Measurements from ENCODE around the gene FBXW7.

- TF ChIP-seq POLR2A (IDR thresholded peaks at IDR 0.05; ENCODE audit: borderline replicate concordance, extremely low read depth, insufficient read depth, insufficient read length) (no peak), ZNF274 (IDR thresholded peaks at IDR 0.05; ENCODE audit: low read depth, low read length) (no peak)
Measured at GRCh38 chr4:152352622-152353116, 183.2 kb downstream of the FBXW7 start.

Data from HCT116 (cell line).